Uterus (tissue), 4 donors: Measurements from ENCODE around the gene ADO. TPM values are rescaled to one million over a fixed set of nuclear protein-coding genes. Genes with fewer than 3 reads are reported as not detected.

ENCODE experiments used
- DNase-seq, 2 donors: peaks; one replicate each; pipeline ENCODE4 v3.0.0-alpha.2; 2019 to 2020
- H3K27ac ChIP-seq, 2 donors: fragments of 200-600 bp; sonication (generic); 1 replicate in 1 of 2; 2 replicates in 1 of 2; pipeline ENCODE4 v1.5.1; 2016 to 2018
- H3K27me3 ChIP-seq, 2 donors: fragments of 200-600 bp; sonication (generic); one replicate each; pipeline ENCODE4 v1.5.1; 2018 to 2019; ENCODE audit warnings: control low read depth in 1 of 2
- H3K36me3 ChIP-seq, 2 donors: fragments of 200-600 bp; sonication (generic); one replicate each; pipeline ENCODE4 v1.5.1; 2019; ENCODE audit warnings: control low read depth in 1 of 2
- H3K4me1 ChIP-seq, 2 donors: fragments of 200-600 bp; sonication (generic); one replicate each; pipeline ENCODE4 v1.5.1; 2018 to 2019; ENCODE audit warnings: control low read depth in 1 of 2
- H3K4me3 ChIP-seq, 2 donors: fragments of 200-600 bp; sonication (generic); 1 replicate in 1 of 2; 2 replicates in 1 of 2; pipeline ENCODE4 v1.5.1; 2018 to 2019; ENCODE audit warnings: mild to moderate bottlenecking in 1 of 2
- H3K9me3 ChIP-seq, 2 donors: fragments of 200-600 bp; sonication (generic); one replicate each; pipeline ENCODE4 v1.5.1; 2019; ENCODE audit warnings: control low read depth in 1 of 2
- POLR2A ChIP-seq, 2 donors: fragments of 450-650 bp; IDR thresholded peaks; one replicate each; pipeline ENCODE4 v1.6.1; 2016; ENCODE audit warnings: antibody characterized with exemption in 2 of 2, mild to moderate bottlenecking in 1 of 2, moderate library complexity in 1 of 2
- intact Hi-C: fragments of 100-400 bp; cut with DNase I; formaldehyde crosslinking; loops from one replicate; pipeline ENCODE4 v1.15.1; 2023; ENCODE audit warnings: low total_unique reads
- total RNA-seq, 4 donors: library from RNA; depleted of rRNA in 3 of 4; stranded (reverse); fragments of >200 nt in 3 of 4; gene quantifications; one replicate each; pipeline versions ENCODE4 v1.1.0 to v1.2.4, GENCODE V29; 2014 to 2023
- TF ChIP-seq, protein P1 (sequence below), 4 experiments: fragments of 200-600 bp in 2 of 4; fragments of 450-650 bp in 2 of 4; sonication (generic) in 2 of 4; IDR thresholded peaks; one replicate each; pipeline ENCODE4 v1.5.1; 2016 to 2019; ENCODE audit warnings: antibody characterized with exemption in 4 of 4, mild to moderate bottlenecking in 2 of 4, moderate library complexity in 1 of 4
- donor health status: DM: yes; HTN: yes; CAD: no.

The ADO gene
- total RNA-seq, 4 donors from 2014 or later, result 10.8 to 27.0 (median 18.9) TPM

DNA sequence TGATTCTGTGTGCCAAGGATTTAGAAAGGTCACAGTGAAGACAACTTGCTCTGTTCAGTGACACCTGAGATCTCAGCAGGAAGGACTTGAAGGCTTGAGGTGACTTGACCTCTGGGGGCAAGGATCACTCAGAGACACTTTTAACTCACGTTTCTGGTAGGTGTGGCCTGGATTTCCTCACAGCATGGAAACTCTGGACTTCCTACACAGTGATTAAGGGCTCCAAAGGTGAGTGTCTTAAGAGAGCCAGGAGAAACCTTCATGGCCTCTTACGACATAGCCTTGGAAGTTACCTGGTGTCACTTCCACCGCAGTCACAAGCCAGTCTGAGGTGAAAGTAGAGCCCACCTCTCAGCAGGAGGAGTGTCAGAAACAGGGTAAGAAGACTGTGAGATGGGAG, 38.1 kb upstream of the ADO start:
- intact Hi-C loops, result no loop called here
- H3K27me3 ChIP-seq, result no peaks in the 10 kb centered on the region
- no peak overlapping the region for H3K27ac ChIP-seq
- no peak overlapping the region for H3K4me3 ChIP-seq
- no peaks in the 10 kb centered on the region for H3K4me1 ChIP-seq
- no peaks in the 10 kb centered on the region for H3K9me3 ChIP-seq
- no peaks in the 10 kb centered on the region for H3K36me3 ChIP-seq
- DNase-seq, result no peak
- no peak for TF ChIP-seq POLR2A (IDR thresholded peaks at IDR 0.05)
- TF ChIP-seq, protein P1, sequence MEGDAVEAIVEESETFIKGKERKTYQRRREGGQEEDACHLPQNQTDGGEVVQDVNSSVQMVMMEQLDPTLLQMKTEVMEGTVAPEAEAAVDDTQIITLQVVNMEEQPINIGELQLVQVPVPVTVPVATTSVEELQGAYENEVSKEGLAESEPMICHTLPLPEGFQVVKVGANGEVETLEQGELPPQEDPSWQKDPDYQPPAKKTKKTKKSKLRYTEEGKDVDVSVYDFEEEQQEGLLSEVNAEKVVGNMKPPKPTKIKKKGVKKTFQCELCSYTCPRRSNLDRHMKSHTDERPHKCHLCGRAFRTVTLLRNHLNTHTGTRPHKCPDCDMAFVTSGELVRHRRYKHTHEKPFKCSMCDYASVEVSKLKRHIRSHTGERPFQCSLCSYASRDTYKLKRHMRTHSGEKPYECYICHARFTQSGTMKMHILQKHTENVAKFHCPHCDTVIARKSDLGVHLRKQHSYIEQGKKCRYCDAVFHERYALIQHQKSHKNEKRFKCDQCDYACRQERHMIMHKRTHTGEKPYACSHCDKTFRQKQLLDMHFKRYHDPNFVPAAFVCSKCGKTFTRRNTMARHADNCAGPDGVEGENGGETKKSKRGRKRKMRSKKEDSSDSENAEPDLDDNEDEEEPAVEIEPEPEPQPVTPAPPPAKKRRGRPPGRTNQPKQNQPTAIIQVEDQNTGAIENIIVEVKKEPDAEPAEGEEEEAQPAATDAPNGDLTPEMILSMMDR (IDR thresholded peaks at IDR 0.05), result no peak

DNA sequence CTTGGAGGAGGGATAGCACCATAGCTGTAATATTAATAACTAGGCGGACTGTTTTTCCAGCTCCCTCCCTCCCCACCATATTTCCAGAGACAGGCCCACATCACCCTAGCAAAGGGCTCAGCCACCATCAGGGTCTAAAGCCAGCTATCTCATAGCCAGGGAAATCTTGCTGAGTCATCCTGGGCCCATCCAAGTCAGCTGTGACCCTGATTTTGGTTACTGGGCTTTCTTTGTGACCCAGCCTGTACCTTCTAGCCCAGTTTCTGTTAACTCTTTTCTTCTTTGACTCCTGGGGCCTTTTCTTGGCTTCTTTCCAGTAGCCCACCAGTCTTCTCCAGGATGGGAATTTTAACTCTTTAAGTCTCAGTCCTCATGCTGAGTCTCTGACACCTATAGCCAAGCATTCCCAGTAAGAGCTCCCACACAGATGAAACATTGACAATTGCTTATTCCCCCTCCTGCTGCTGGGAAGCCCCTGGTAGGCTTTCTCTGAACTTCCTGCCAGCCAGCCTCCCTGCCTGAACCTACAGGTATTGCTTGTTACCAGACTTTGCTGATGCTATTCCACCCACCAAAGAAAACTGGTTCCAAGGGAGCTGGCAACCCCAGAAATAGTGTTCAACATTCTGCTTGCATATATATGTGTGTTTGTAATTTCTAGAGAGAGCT, 34.8 kb upstream of the ADO start:
- Histone ChIP-seq H3K27ac (no peak overlapping the region), H3K9me3 (no peaks in the 10 kb centered on the region), H3K4me1 (no peaks in the 10 kb centered on the region), H3K36me3 (no peaks in the 10 kb centered on the region), H3K4me3 (no peak overlapping the region), H3K27me3 (no peaks in the 10 kb centered on the region)
- TF ChIP-seq, protein P1 (IDR thresholded peaks at IDR 0.05), result no peak
- TF ChIP-seq POLR2A (IDR thresholded peaks at IDR 0.05), result no peak
- intact Hi-C loops, result no loop called here
- no peak for DNase-seq

DNA sequence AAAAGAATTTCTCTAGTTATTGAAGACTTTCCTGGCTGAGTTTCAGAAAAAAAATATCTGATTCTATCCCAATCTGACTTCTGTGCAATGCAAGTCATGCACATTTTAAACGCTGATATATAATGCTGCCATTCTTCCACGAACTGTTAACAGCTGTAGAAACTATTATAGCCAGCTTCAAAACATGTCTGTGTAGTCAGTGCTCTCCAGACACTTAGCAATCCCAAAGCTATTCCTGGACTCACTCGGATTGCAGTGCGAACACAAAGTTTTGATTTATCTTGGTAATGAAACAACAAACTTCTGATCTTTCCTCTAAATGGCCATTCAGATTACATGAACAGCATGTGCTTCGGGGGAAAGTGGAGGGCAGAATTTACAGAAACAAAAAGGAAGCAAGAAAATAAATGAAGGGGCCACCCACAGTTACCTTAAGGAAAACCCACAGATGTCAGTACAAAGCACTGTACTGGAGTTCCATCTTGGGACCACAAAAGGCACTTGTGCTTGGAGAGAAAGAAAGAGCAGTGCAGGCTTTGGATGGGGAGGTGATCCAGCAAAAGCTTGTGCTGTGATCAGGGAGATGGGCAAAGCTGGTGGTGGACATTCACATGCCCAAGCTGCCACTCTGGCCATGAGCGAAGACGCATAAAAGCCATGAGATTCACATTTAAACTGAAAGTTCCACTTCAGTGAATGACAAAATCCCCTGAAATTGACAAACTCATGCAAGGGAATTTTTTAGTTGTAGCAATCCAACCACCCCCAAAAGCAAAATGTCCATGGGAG, 32.1 kb upstream of the ADO start:
- TF ChIP-seq, protein P1 (IDR thresholded peaks at IDR 0.05), result no peak
- TF ChIP-seq POLR2A (IDR thresholded peaks at IDR 0.05), result no peak
- no peaks in the 10 kb centered on the region for H3K36me3 ChIP-seq
- no peaks in the 10 kb centered on the region for H3K27me3 ChIP-seq
- no peaks in the 10 kb centered on the region for H3K4me1 ChIP-seq
- no peak for DNase-seq
- H3K9me3 ChIP-seq, result no peaks in the 10 kb centered on the region
- no peak overlapping the region for H3K4me3 ChIP-seq
- H3K27ac ChIP-seq, result no peak overlapping the region
- intact Hi-C loops, result no loop called here

DNA sequence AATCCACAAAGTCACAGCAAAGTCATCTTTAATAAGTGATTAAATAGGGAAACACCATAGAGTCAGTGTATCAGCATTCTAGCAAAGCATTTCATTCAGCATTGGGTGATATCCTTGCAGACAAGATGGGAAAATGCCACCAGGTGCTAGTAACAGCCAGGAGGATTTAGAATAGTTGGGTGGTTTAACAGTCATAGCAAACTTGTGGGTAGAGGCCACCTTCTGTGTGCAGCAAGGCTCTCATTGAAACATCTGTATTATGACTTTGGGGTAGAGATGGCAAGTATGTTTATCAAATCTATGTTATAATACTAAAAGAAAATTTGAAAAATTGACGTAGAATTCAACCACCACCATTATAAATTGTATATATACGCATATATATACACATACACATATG, 26.4 kb upstream of the ADO start:
- intact Hi-C loops, result no loop called here
- no peaks in the 10 kb centered on the region for H3K4me1 ChIP-seq
- H3K9me3 ChIP-seq, result no peaks in the 10 kb centered on the region
- H3K4me3 ChIP-seq, result no peak overlapping the region
- TF ChIP-seq POLR2A (IDR thresholded peaks at IDR 0.05), result no peak
- TF ChIP-seq, protein P1 (IDR thresholded peaks at IDR 0.05), result no peak
- no peak for DNase-seq
- no peaks in the 10 kb centered on the region for H3K36me3 ChIP-seq
- no peaks in the 10 kb centered on the region for H3K27me3 ChIP-seq
- no peak overlapping the region for H3K27ac ChIP-seq
